Activated naive CD4-positive, alpha-beta T cell treated with anti-CD3 and anti-CD28 coated beads, Interleukin-2, amount 10 ng/mL, durations not matched to agents 7 days and 5 days (primary cell): ENCODE data around the gene RBP2.

ENCODE experiments used
- CTCF ChIA-PET: fragments of 350-600 bp; sonication (Branson Sonifier 250); formaldehyde crosslinking; loops from one replicate; lab custom pipeline; 2021; ENCODE audit warnings: antibody characterized with exemption; lab: Charles Lee
- DNase-seq: peaks from one replicate; pipeline ENCODE4 v3.0.0-alpha.2; 2020
- H3K27ac Mint-ChIP-seq: one replicate; pipeline ENCODE4 v1.8.0; 2021; ENCODE audit warnings: mild to moderate bottlenecking, moderate library complexity, mixed read lengths
- H3K27me3 Mint-ChIP-seq: one replicate; pipeline ENCODE4 v1.8.0; 2021; ENCODE audit warnings: mild to moderate bottlenecking, mixed read lengths
- H3K36me3 Mint-ChIP-seq: one replicate; pipeline ENCODE4 v1.8.0; 2021; ENCODE audit warnings: mixed read lengths
- H3K4me1 Mint-ChIP-seq: one replicate; pipeline ENCODE4 v1.8.0; 2021; ENCODE audit warnings: mixed read lengths
- H3K4me3 Mint-ChIP-seq: one replicate; pipeline ENCODE4 v1.8.0; 2021; ENCODE audit warnings: mild to moderate bottlenecking, moderate library complexity, mixed read lengths
- H3K9me3 Mint-ChIP-seq: one replicate; pipeline ENCODE4 v1.8.0; 2021; ENCODE audit warnings: mixed read lengths

RBP2 gene

DNA sequence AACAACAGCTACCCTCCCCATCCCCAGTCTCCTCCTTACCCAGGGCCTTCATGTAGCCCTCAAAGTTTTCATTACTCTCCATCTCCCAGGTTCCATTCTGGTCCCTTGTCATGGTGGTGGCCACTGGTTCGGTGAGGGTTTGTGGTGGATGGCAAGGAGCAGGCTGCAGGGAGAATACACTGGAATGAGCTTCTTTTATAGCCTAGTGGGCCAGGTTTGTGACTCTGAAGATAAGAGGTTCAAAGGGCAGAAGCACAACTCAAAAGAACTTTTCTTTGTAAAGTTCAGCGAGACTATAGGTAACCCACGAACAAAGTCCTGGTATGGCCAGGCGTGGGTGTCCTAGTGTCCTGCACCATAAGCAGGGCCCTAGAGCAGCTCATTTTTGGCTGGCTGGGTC, at the start of gene RBP2:
TSS of gene RBP2 (minus strand) at position 169 of the 400 bp plus-strand sequence. CDS start at position 112, 57 bp downstream.
- Mint-ChIP-seq H3K36me3 (no peaks in the 10 kb centered on the region), H3K4me1 (no peaks in the 10 kb centered on the region)
- CTCF ChIA-PET = no interaction called here

DNA sequence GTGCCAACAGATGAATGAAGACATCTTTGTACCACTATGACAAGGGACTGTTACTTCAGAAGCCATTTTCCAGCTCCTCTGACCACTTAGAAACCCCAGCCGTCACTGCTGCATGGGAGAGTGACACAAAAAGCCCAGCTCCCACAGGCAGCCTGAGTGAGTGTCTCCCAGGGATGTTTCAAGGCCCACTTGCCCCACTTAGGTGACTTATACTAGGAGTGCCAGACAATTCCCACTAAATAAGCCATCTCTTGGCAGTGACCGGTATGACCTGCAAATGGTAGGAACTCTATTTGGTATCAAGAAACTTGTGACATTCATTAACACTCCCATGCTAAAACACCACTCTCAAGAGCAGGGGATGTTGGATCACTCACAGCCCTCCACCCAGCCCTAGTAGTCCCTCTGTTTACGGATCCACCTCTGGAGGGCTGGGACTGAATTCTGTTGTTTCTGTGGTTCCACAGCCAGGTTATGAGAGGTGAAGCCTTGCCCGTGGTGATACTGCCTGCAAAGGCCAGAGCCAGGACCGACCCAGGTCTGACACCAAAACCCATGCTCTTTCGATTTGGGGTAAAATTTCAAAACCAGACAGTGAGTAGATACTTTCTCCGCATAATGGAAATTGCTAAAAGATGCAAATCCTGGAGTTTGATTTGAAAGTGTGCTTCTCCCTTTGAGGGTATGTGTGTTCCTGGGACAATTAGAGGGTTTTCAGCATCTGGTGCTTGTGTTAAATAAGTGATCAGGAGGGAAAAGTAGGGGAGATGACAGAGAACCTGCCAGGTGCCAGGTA, 48.7 kb upstream of the RBP2 start:
- CTCF ChIA-PET = no interaction called here
- Mint-ChIP-seq H3K36me3 (no peaks in the 10 kb centered on the region), H3K27me3 (peaks cover 4% of the 10 kb centered on the region), H3K9me3 (no peaks in the 10 kb centered on the region), H3K27ac (no peak overlapping the region), H3K4me3 (no peak overlapping the region), H3K4me1 (no peaks in the 10 kb centered on the region)
- no peak for DNase-seq

More for the DNA sequence above, at the start of gene RBP2:
- Mint-ChIP-seq H3K9me3 (no peaks in the 10 kb centered on the region), H3K27me3 (no peaks in the 10 kb centered on the region), H3K27ac (no peak within 1 kb of the TSS), H3K4me3 (no peak within 1 kb of the TSS)
- DNase-seq = no peak

DNA sequence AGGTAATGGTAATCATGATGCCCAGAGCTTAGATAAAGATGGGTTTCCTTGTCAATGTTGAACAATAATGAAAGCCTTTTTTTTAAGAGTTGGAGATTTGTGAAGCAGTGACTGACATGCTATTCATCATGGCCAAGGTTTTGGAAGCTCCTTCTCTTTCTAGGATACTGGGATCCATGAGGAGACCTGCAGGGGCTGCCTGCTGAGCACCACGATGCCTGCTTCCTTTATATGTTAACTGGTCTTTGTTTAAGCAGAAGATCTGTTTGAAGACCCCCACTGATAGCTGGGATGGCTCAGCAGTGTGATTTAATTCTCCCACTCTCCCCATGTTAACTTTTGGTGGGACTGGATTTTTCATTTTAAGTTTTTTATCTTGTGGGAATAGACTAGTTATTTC, 47.4 kb upstream of the RBP2 start:
- H3K27me3 Mint-ChIP-seq = peaks cover 7% of the 10 kb centered on the region
- DNase-seq = no peak
- H3K9me3 Mint-ChIP-seq = no peaks in the 10 kb centered on the region
- CTCF ChIA-PET = interaction anchor here (0.9 kb wide), 1 partner anchor 38 kb away, joined by 3 read pairs; no protein-coding TSS in a partner anchor
- no peaks in the 10 kb centered on the region for H3K4me1 Mint-ChIP-seq
- no peak overlapping the region for H3K4me3 Mint-ChIP-seq
- H3K36me3 Mint-ChIP-seq = no peaks in the 10 kb centered on the region
- H3K27ac Mint-ChIP-seq = no peak overlapping the region

DNA sequence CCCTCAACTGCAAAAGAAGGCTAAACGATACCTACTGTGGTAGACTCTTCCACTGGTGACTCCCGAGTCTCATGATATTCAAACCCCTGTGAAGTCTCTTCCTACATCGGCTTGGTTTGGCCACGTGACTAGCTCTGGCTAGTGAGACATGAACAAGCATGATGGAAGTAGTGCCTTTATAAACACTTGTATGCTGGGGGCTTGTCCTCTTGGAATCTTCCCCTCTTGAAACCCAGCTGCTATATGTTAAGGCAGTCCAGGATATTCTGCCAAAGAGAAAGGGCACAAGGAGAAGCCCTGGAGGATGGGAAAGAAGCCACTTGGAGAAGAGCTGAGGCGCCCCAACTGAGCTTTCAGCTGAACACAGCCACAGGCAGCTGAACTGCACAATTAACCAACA, 46.9 kb upstream of the RBP2 start:
- no peaks in the 10 kb centered on the region for H3K36me3 Mint-ChIP-seq
- no peak overlapping the region for H3K27ac Mint-ChIP-seq
- no peak for DNase-seq
- H3K27me3 Mint-ChIP-seq = peaks cover 7% of the 10 kb centered on the region
- CTCF ChIA-PET = interaction anchor here (0.7 to 0.9 kb wide), 2 partner anchors 12 to 39 kb away, joined by 3 read pairs; no protein-coding TSS in a partner anchor
- H3K4me3 Mint-ChIP-seq = no peak overlapping the region
- H3K9me3 Mint-ChIP-seq = no peaks in the 10 kb centered on the region
- no peaks in the 10 kb centered on the region for H3K4me1 Mint-ChIP-seq

DNA sequence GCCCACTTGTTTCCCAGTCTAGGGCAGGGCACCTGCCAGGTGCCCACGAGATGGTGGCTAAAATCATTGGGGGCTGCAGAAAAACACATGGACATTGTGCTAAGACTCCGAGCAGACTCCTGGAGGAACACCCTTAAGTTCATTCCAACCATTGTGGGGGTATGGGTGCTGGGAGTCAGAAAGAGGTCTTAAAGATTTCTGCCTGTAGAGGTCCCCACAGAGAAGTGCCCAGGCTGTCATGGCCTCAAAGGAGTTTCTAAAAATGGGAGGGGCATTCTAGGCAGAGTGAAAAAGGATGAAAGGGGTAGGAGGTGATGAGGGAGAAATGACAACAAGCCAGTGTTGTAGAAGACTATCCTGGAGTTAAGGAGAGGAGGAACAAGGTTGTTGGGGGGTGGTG, 46.1 kb upstream of the RBP2 start:
- Mint-ChIP-seq H3K4me1 (no peaks in the 10 kb centered on the region), H3K36me3 (no peaks in the 10 kb centered on the region), H3K4me3 (no peak overlapping the region), H3K9me3 (no peaks in the 10 kb centered on the region), H3K27me3 (peaks cover 7% of the 10 kb centered on the region), H3K27ac (no peak overlapping the region)
- no peak for DNase-seq
- CTCF ChIA-PET = interaction anchor here (0.7 kb wide), 1 partner anchor 11 kb away, joined by 3 read pairs; no protein-coding TSS in a partner anchor

DNA sequence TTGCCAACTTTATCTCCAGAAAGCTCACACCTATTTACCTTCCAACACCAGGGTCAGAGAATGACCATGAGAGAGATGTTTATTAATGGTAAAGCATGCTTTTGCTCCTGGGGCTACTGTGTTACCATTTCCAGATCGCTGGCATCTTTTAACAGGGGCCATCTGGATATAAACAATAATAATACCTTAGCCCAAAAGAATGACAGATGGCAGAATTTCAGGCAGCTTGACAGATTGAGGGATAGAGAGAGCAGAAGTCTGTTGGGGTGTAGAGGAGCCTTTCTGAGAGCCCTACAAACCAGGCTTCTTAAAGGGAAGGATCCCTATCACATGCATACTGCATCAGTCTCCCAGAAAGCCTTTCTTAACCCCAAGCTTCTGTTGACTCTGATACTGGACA, 45.5 kb upstream of the RBP2 start:
- DNase-seq = no peak
- Mint-ChIP-seq H3K27ac (no peak overlapping the region), H3K9me3 (no peaks in the 10 kb centered on the region), H3K4me1 (no peaks in the 10 kb centered on the region), H3K36me3 (no peaks in the 10 kb centered on the region), H3K4me3 (no peak overlapping the region), H3K27me3 (peaks cover 7% of the 10 kb centered on the region)
- CTCF ChIA-PET = no interaction called here

DNA sequence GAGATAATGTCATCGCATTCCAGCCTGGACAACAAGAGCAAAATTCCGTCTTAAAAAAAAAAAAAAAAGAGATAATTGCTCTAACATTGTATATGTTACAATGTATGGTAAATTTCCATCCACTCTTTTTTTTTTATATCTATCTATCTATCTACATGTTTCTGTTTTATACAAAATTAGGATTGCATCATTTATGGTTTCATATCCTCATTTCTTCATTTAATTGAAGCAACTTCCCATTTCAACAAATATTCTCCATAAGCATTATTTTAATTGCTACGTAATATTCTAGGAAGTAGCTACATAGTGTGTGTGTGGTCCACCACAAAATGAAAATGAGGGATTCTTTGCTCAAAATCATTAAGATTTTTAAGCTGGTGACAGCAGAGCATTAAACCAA, 44.8 kb upstream of the RBP2 start:
- DNase-seq = no peak
- no peaks in the 10 kb centered on the region for H3K36me3 Mint-ChIP-seq
- H3K9me3 Mint-ChIP-seq = no peaks in the 10 kb centered on the region
- no peak overlapping the region for H3K27ac Mint-ChIP-seq
- H3K4me3 Mint-ChIP-seq = no peak overlapping the region
- CTCF ChIA-PET = interaction anchor here (1.3 kb wide), 1 partner anchor 94 kb away, joined by 3 read pairs; no protein-coding TSS in a partner anchor
- H3K4me1 Mint-ChIP-seq = no peaks in the 10 kb centered on the region
- peaks cover 7% of the 10 kb centered on the region for H3K27me3 Mint-ChIP-seq

DNA sequence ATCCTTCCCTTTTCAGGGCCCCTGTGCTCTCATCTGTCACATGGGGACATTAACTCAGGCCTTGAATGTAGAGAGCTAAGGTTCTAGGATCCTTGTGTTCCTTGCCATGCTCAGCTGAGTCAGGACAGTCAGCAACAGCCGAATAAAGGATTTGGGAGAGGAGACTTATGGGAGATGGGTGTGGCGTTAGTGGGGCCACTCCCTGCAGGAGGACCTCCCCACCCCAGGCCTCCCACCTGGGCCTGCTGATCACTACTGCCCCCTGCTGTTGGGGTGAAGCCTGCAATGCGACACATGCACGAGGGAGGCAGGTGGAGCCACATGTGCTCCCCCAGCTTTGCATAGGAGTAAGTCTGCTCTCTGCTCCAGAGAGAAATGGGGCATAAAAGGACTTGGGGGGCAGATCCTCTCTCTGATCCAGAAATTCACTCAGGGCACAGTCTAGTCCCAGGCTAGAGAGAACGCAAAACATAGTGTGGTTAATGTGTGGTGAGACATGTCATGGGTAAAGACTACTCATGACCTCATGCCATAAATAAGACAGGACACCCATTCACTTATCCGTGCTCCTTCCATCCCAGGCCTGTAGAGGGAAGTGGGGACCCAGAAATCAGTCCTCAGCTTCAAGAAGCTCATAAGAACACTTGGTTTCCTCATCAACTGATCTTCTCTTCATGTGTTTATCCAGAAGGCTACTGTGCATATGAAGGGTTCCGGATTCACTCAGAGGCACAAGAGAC, 43.9 kb upstream of the RBP2 start:
- H3K4me3 Mint-ChIP-seq = no peak overlapping the region
- H3K27me3 Mint-ChIP-seq = peaks cover 7% of the 10 kb centered on the region
- peak; percentile 25 for DNase-seq
- CTCF ChIA-PET = interaction anchor here (0.9 to 1.3 kb wide), 2 partner anchors 10 to 93 kb away, joined by 3 read pairs; no protein-coding TSS in a partner anchor
- no peaks in the 10 kb centered on the region for H3K4me1 Mint-ChIP-seq
- no peaks in the 10 kb centered on the region for H3K9me3 Mint-ChIP-seq
- no peak overlapping the region for H3K27ac Mint-ChIP-seq
- no peaks in the 10 kb centered on the region for H3K36me3 Mint-ChIP-seq

DNA sequence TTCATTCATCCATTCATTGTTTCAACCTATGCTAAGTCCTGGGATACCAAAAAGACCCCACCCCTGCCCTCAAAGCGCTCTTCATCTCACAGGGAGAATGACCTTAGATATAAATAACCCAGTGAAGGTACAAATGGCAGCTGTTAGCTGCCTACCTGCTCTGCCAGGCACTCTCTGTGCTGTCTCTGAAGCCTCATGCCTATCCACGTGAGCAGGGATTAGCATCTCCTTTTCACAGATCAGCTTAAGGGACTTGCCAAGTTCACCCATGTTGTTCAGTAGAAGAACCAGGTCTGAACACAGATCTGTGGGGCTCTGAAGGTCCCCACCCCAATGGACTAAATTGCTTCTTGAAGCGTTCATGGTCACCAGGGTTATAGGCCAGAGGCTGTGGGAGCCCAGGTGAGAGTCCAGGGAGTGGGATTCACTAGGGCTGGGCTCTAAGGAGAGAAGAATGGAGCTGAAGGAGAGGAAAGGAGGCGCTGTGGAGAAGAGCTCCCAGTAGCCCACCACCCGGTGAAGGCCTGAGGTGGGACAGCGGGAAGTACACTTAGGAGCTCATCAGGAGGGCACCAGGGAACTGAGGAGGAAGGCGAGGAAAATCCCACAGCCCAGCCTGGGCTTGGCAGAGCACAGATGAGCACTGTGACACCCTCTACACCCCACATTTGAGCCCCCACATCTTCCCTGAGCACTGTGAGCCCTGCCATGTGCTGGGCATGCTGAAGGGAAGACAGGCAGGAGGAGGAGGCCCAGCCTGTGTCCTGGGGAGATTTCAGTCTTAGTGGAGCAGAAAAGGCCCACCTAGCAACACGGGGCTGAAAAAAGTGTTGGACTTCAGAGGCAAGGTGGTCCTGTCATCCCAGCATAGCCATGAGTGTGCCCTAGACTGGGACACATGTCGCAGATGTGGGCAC, 42.9 kb upstream of the RBP2 start:
- Mint-ChIP-seq H3K4me1 (no peaks in the 10 kb centered on the region), H3K9me3 (no peaks in the 10 kb centered on the region), H3K36me3 (no peaks in the 10 kb centered on the region), H3K27me3 (peaks cover 7% of the 10 kb centered on the region), H3K4me3 (no peak overlapping the region), H3K27ac (no peak overlapping the region)
- no peak for DNase-seq
- CTCF ChIA-PET = interaction anchor here (0.9 kb wide), 1 partner anchor 91 kb away, joined by 4 read pairs; no protein-coding TSS in a partner anchor

DNA sequence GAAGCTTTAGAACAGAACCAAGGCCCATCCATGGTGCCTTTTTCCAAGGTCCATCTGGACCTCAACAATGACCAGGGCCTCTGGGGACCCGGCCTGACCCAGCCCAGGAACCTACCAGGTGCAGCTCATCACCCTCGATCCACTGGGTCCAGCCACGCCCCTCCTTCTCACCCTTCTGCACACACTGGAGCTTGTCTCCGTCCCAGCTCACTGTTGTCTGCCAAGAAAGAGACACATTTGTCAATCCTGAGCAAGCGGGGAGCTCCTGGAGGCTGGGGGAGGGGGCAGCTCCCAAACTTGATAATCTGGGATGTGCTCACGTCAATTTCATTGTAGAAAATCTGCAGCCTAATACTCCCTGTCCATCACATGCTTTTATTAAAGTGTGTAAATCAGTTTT, 42.0 kb upstream of the RBP2 start:
- H3K36me3 Mint-ChIP-seq = no peaks in the 10 kb centered on the region
- DNase-seq = no peak
- no peak overlapping the region for H3K4me3 Mint-ChIP-seq
- peaks cover 7% of the 10 kb centered on the region for H3K27me3 Mint-ChIP-seq
- H3K9me3 Mint-ChIP-seq = no peaks in the 10 kb centered on the region
- CTCF ChIA-PET = interaction anchor here (0.6 to 0.9 kb wide), 2 partner anchors 90 to 561 kb away, joined by 3 to 4 read pairs; no protein-coding TSS in a partner anchor
- no peak overlapping the region for H3K27ac Mint-ChIP-seq
- H3K4me1 Mint-ChIP-seq = no peaks in the 10 kb centered on the region

DNA sequence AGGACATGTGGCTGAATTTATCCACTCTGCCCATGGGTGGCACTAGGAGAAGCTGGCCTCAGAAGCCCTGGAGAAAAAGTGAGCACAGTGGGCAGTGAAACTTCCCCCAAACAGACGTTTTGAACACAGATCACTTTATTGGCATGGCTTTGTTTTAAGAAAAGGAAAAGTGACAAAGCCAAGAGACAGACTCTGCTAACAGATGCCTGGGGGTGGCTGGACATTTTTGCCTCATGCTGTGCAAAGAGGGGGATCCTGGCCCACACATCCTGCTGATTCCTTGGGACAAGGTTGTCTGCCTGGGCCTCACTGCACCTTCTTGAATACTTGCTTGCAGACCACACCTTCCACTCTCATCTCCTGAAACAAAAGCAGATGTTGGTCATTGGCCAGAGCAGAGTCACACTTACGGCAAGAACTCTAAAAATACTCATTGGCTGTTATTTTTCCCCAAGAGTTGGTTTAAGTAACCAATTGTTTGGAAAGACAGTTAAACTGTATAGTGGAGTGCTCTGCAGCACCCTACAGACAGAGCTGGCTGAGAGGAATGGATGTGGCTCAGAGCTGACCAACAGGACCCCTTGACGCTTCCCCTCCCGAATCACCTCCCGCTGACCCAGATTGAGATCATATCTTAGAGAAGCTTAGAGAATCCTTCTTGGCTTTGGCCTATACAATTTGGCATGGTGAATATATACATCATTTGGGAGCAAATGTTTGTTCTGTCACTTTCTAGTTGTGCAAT, 41.2 kb upstream of the RBP2 start:
- H3K9me3 Mint-ChIP-seq = no peaks in the 10 kb centered on the region
- CTCF ChIA-PET = interaction anchor here (0.6 kb wide), 1 partner anchor 561 kb away, joined by 3 read pairs; no protein-coding TSS in a partner anchor
- H3K27ac Mint-ChIP-seq = no peak overlapping the region
- no peaks in the 10 kb centered on the region for H3K4me1 Mint-ChIP-seq
- DNase-seq = no peak
- H3K27me3 Mint-ChIP-seq = peaks cover 5% of the 10 kb centered on the region
- no peaks in the 10 kb centered on the region for H3K36me3 Mint-ChIP-seq
- no peak overlapping the region for H3K4me3 Mint-ChIP-seq

DNA sequence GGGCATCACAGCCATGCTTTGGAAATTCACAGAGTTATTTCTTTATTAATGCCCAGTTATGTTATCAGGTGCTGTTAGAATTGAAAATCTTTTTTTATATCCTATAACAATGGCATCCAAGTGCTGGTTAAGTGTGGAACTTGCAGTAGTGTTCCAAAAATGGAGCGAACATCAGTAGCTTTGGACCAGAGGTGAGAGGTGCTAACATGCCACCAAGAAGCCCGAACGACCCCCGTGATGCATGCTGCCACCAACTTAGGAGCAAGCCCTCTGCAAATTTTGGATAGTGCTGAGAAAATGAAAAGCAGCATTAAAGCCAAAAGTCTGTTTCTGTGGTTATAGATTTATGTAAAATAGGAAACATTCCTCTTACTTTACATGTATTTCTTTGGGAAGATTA, 38.4 kb upstream of the RBP2 start:
- CTCF ChIA-PET = no interaction called here
- no peak for DNase-seq
- no peaks in the 10 kb centered on the region for H3K36me3 Mint-ChIP-seq
- no peak overlapping the region for H3K4me3 Mint-ChIP-seq
- no peak overlapping the region for H3K27ac Mint-ChIP-seq
- H3K27me3 Mint-ChIP-seq = peaks cover 3% of the 10 kb centered on the region
- H3K4me1 Mint-ChIP-seq = no peaks in the 10 kb centered on the region
- no peaks in the 10 kb centered on the region for H3K9me3 Mint-ChIP-seq

DNA sequence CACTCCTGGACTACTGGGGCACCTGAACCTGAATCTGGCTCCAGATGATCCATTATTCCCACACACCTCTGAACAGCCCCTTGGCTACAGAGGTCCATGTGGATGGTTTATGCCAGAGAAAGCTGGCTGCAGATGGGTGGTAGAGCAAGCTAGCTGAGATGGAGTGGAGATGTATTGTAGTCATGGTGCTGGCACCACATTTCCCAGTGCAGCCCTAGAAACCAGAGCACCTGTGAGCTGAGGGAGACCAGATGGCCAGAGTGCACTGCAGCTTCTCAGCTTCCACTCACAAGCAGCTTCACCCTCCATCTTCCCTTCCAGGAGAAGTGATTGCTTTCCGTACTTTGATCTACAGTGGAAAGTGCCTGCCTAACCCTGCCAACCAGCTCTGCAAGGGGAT, 33.3 kb upstream of the RBP2 start:
- no peak for DNase-seq
- Mint-ChIP-seq H3K27ac (no peak overlapping the region), H3K4me1 (no peaks in the 10 kb centered on the region), H3K36me3 (no peaks in the 10 kb centered on the region), H3K27me3 (no peaks in the 10 kb centered on the region), H3K9me3 (no peaks in the 10 kb centered on the region), H3K4me3 (no peak overlapping the region)
- CTCF ChIA-PET = no interaction called here
